Testis (tissue), 2 donors: ENCODE results near the gene CEP350.

Experiments used
- POLR2A ChIP-seq: fragments of 450-650 bp; IDR thresholded peaks from one replicate; pipeline ENCODE4 v1.6.1; 2017; ENCODE audit warnings: antibody characterized with exemption, mild to moderate bottlenecking, moderate library complexity
- TF ChIP-seq, protein P1 (sequence below), 3 experiments: fragments of 450-650 bp in 2 of 3; fragments of 200-600 bp in 1 of 3; sonication (generic) in 1 of 3; IDR thresholded peaks; one replicate each; pipeline ENCODE4 v1.5.1; 2016 to 2019; ENCODE audit warnings: antibody characterized with exemption in 3 of 3, mild to moderate bottlenecking in 2 of 3, moderate library complexity in 1 of 3

DNA sequence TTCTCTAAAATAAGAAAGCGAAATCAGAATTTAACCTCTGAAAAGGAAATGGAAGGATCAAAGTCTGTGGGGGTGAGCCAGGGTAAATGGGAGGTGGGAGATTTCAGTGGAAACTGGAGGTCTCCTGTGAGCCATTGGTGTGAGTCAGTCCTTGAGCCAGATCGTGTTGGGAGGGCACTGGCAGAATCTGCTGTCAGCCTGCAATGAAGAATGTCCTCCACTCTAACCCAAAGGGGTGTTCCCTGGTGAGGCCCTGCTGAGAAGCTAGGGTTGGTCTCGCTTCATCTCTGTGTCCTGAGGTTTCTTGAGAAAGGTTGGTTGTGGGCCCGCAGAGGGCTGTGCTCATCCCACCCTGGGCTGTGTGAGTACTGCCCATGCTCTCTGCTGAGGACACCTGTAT lies 202.5 kb downstream of the CEP350 start:
- TF ChIP-seq POLR2A, result no peak
- TF ChIP-seq, protein P1, sequence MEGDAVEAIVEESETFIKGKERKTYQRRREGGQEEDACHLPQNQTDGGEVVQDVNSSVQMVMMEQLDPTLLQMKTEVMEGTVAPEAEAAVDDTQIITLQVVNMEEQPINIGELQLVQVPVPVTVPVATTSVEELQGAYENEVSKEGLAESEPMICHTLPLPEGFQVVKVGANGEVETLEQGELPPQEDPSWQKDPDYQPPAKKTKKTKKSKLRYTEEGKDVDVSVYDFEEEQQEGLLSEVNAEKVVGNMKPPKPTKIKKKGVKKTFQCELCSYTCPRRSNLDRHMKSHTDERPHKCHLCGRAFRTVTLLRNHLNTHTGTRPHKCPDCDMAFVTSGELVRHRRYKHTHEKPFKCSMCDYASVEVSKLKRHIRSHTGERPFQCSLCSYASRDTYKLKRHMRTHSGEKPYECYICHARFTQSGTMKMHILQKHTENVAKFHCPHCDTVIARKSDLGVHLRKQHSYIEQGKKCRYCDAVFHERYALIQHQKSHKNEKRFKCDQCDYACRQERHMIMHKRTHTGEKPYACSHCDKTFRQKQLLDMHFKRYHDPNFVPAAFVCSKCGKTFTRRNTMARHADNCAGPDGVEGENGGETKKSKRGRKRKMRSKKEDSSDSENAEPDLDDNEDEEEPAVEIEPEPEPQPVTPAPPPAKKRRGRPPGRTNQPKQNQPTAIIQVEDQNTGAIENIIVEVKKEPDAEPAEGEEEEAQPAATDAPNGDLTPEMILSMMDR (IDR thresholded peaks at IDR 0.05), result no peak
